Esophagus muscularis mucosa (tissue), 4 donors: Measurements from ENCODE around the gene SERPINE2. TPM values are rescaled to one million over a fixed set of nuclear protein-coding genes. Genes with fewer than 3 reads are reported as not detected.

ENCODE experiments used
- DNase-seq: peaks from one replicate; pipeline ENCODE4 v3.0.0-alpha.2; 2017; ENCODE audit errors: extremely low spot score
- H3K27ac ChIP-seq, 4 donors: fragments of 200-600 bp; sonication (generic); replicated peaks in 1 of 4; 1 replicate in 3 of 4; 2 replicates in 1 of 4; pipeline ENCODE4 v1.5.1; 2016 to 2019; ENCODE audit warnings: mild to moderate bottlenecking in 1 of 4
- H3K27me3 ChIP-seq, 4 donors: fragments of 200-600 bp; sonication (generic); one replicate each; pipeline versions ENCODE4 v1.5.1 to v1.6.0; 2016 to 2019
- H3K36me3 ChIP-seq, 4 donors: fragments of 200-600 bp; sonication (generic); one replicate each; pipeline ENCODE4 v1.5.1; 2016 to 2019
- H3K4me1 ChIP-seq, 4 donors: fragments of 200-600 bp; sonication (generic); one replicate each; pipeline ENCODE4 v1.5.1; 2016 to 2019
- H3K4me3 ChIP-seq, 4 donors: fragments of 200-600 bp; sonication (generic); 1 replicate in 2 of 4; 2 replicates in 2 of 4; pipeline ENCODE4 v1.5.1; 2016 to 2019; ENCODE audit warnings: mild to moderate bottlenecking in 4 of 4, moderate library complexity in 1 of 4
- H3K9me3 ChIP-seq, 4 donors: fragments of 200-600 bp; sonication (generic); 1 replicate in 3 of 4; 2 replicates in 1 of 4; pipeline ENCODE4 v1.5.1; 2016 to 2019
- EP300 ChIP-seq: sonication (generic); formaldehyde crosslinking; IDR thresholded peaks from one replicate; pipeline ENCODE4 v1.6.1; 2017; ENCODE audit warnings: antibody characterized with exemption
- POLR2A ChIP-seq: fragments of 450-650 bp; IDR thresholded peaks from one replicate; pipeline ENCODE4 v1.6.1; 2017; ENCODE audit warnings: antibody characterized with exemption, moderate library complexity, mild to moderate bottlenecking, low read depth
- POLR2AphosphoS5 ChIP-seq, 2 donors: sonication (generic); formaldehyde crosslinking; IDR thresholded peaks; one replicate each; pipeline ENCODE4 v1.6.1; 2017; ENCODE audit warnings: antibody characterized with exemption in 2 of 2
- WGBS: methylation state at CpG from one replicate; pipeline ENCODE4 v1.1.5; 2018; 5-methylcytosine and 5-hydroxymethylcytosine counted together
- intact Hi-C: fragments of 100-400 bp; cut with DNase I; formaldehyde crosslinking; loops from one replicate; pipeline ENCODE4 v1.15.1; 2023
- total RNA-seq, 4 donors: library from RNA; depleted of rRNA; stranded (reverse); fragments of >200 nt; gene quantifications; one replicate each; pipeline versions ENCODE4 v1.1.0 to v1.2.1, GENCODE V29; 2016
- TF ChIP-seq, protein P1 (sequence below), 3 experiments: fragments of 200-600 bp in 2 of 3; fragments of 450-650 bp in 1 of 3; sonication (generic) in 2 of 3; IDR thresholded peaks; one replicate each; pipeline ENCODE4 v1.5.1; 2017 to 2019; ENCODE audit warnings: antibody characterized with exemption in 3 of 3, mild to moderate bottlenecking in 2 of 3, moderate library complexity in 1 of 3

Gene SERPINE2, protein sequence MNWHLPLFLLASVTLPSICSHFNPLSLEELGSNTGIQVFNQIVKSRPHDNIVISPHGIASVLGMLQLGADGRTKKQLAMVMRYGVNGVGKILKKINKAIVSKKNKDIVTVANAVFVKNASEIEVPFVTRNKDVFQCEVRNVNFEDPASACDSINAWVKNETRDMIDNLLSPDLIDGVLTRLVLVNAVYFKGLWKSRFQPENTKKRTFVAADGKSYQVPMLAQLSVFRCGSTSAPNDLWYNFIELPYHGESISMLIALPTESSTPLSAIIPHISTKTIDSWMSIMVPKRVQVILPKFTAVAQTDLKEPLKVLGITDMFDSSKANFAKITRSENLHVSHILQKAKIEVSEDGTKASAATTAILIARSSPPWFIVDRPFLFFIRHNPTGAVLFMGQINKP
- total RNA-seq: 100 to 1,000 TPM in 1 of 4 donors, 10 to 100 TPM in 3; 20.4 to 126 (median 42.1) TPM

- no peak for DNase-seq
- H3K27me3 ChIP-seq: peaks cover 0 to 39% (median 0%) of the 10 kb centered on the region in 4 donors
- no peaks in the 10 kb centered on the region for H3K36me3 ChIP-seq
- intact Hi-C loops: no loop called here
- peak within 1 kb of the TSS; percentile 64 to 79 (median 68) for H3K4me3 ChIP-seq
- peak within 1 kb of the TSS; percentile 58 to 71 (median 68) for H3K27ac ChIP-seq
- no peaks in the 10 kb centered on the region for H3K9me3 ChIP-seq
- no peak for TF ChIP-seq EP300
- TF ChIP-seq, protein P1, sequence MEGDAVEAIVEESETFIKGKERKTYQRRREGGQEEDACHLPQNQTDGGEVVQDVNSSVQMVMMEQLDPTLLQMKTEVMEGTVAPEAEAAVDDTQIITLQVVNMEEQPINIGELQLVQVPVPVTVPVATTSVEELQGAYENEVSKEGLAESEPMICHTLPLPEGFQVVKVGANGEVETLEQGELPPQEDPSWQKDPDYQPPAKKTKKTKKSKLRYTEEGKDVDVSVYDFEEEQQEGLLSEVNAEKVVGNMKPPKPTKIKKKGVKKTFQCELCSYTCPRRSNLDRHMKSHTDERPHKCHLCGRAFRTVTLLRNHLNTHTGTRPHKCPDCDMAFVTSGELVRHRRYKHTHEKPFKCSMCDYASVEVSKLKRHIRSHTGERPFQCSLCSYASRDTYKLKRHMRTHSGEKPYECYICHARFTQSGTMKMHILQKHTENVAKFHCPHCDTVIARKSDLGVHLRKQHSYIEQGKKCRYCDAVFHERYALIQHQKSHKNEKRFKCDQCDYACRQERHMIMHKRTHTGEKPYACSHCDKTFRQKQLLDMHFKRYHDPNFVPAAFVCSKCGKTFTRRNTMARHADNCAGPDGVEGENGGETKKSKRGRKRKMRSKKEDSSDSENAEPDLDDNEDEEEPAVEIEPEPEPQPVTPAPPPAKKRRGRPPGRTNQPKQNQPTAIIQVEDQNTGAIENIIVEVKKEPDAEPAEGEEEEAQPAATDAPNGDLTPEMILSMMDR (IDR thresholded peaks at IDR 0.05): peak in 1 of 3 experiments; percentile 24
- under 1% methylated on average over 17 of the region's 91 CpGs for WGBS
- H3K4me1 ChIP-seq: peaks cover 12 to 40% (median 36%) of the 10 kb centered on the region in 4 donors
Observed at GRCh38 chr2:224039080-224039769, at the start of gene SERPINE2. TSS of gene SERPINE2 (minus strand) at chr2:224039286. CDS start at chr2:224001900, 37,386 bp downstream.

DNA sequence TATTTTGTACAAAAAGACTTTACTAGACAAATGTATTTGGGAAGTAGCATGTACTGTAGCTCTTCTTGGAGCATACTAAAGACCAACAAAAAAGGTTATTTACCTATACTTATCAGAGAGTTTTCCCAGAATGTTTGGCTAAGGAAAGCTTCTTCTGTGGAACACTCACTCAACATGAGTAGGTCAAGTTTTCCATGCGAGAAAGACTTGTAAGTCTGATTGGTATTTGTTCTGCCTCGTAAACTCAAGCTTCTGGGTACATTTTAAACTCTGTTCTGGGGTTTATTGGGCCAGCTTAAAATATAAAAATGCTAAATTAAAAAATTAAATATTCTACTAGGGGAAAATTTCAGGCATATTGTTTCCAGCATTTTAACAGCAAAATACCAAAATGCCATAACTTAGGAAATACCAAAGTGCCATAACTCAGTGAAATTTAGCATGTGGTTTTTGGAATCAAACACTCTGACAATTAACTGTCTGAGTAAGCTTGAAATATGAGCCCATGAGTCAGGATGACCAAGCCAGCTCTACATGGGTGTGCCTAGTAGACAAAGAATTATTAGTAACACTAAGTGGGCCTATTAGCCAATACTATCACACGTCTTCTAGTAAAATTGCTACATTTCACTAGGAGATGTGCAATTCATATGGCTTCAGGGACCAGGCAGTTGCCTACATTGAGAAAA is 47.3 kb upstream of the SERPINE2 start:
- whole genome bisulfite sequencing: 72% methylated on average over 3 of the region's 3 CpGs
- intact Hi-C loops: no loop called here
- Histone ChIP-seq H3K9me3 (no peaks in the 10 kb centered on the region), H3K4me1 (no peaks in the 10 kb centered on the region), H3K27me3 (no peaks in the 10 kb centered on the region), H3K4me3 (no peak overlapping the region), H3K36me3 (no peaks in the 10 kb centered on the region), H3K27ac (peak overlapping the region in 3 of 4 donors; percentile 11 to 46 (median 39))
- no peak for DNase-seq
- TF ChIP-seq EP300 (no peak), POLR2AphosphoS5 (IDR thresholded peaks at IDR 0.05) (no peak), POLR2A (no peak)
- TF ChIP-seq, protein P1 (IDR thresholded peaks at IDR 0.05): no peak

DNA sequence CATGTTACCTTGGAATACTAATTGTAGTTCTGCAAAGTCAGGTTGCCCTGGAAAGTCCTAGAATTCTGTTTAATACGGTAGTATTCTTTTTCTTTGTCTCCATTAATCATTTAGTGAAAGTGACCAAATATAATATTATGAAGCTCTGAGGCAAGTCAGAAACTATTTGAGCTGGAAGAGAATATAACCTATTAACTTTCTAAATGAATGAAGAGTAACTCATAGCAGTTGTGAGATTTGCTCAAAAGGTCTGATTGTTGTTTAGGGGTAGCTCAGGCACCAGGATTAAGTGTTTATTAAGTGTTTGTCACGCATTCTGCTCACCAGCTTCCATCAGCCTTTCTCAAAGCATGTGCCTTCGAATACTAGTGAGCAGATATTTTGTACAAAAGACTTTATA is 46.7 kb upstream of the SERPINE2 start:
- Histone ChIP-seq H3K36me3 (no peaks in the 10 kb centered on the region), H3K27ac (peak overlapping the region in 3 of 4 donors; percentile 39 to 46 (median 43)), H3K9me3 (no peaks in the 10 kb centered on the region), H3K27me3 (no peaks in the 10 kb centered on the region), H3K4me3 (no peak overlapping the region), H3K4me1 (no peaks in the 10 kb centered on the region)
- intact Hi-C loops: no loop called here
- no peak for DNase-seq
- TF ChIP-seq, protein P1 (IDR thresholded peaks at IDR 0.05): no peak
- no peak for TF ChIP-seq EP300
- TF ChIP-seq POLR2A: no peak
- no peak for TF ChIP-seq POLR2AphosphoS5 (IDR thresholded peaks at IDR 0.05)
- 75% methylated on average over 3 of the region's 3 CpGs for WGBS

DNA sequence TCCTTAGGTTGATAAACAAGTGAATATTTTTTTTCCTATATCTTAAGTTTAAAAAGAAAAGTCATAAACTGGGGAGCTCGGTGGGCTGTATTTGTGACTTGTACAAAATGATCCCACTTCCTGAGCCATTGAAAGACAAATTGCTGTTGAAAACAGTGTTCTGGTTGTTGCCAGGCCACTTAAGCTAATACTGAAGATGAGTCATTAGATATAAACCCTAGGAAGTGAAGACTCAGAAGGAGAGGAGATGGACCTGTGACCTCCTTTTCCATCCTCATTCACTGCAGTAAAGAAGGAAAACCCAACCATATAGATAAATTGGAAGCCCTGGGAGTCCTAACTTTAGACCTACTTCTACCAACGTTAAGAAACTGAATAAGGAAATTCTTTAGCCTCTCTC is 46.2 kb upstream of the SERPINE2 start:
- H3K36me3 ChIP-seq: no peaks in the 10 kb centered on the region
- H3K4me3 ChIP-seq: no peak overlapping the region
- no peaks in the 10 kb centered on the region for H3K9me3 ChIP-seq
- 73% methylated on average over 2 of the region's 2 CpGs for WGBS
- TF ChIP-seq EP300 (no peak), POLR2A (no peak), POLR2AphosphoS5 (IDR thresholded peaks at IDR 0.05) (no peak)
- TF ChIP-seq, protein P1 (IDR thresholded peaks at IDR 0.05): no peak
- no peaks in the 10 kb centered on the region for H3K27me3 ChIP-seq
- intact Hi-C loops: no loop called here
- DNase-seq: no peak
- peak overlapping the region in 3 of 4 donors; percentile 39 to 46 (median 43) for H3K27ac ChIP-seq
- H3K4me1 ChIP-seq: no peaks in the 10 kb centered on the region
